ENCODE data around the gene STK32C. TPM values are rescaled to one million over a fixed set of nuclear protein-coding genes. Genes with fewer than 3 reads are reported as not detected.
"Not testable (repeated sequence)": the region's sequence is repeated elsewhere in the genome, so short reads cannot be mapped to it uniquely, and the experiment has no call there.

STK32C gene
- total RNA-seq, 1 donor from 2014 or later: 13.8 TPM

- CTCF ChIA-PET: no interaction called here
- ATAC-seq (ENCODE audit: low read depth): peak; percentile 31
Observed at GRCh38 chr10:132163278-132163765, 144.4 kb downstream of the STK32C start.

GRCh38 chr10:132162590-132163277 lies 145.0 kb downstream of the STK32C start:
- DNase-seq (no peak), ATAC-seq (ENCODE audit: low read depth) (no peak)
- no peak for TF ChIP-seq CTCF (IDR thresholded peaks at IDR 0.05)
- Mint-ChIP-seq H3K4me1 (peaks cover 8% of the 10 kb centered on the region), H3K27ac (no peak overlapping the region), H3K9me3 (no peaks in the 10 kb centered on the region), H3K27me3 (peaks cover 7% of the 10 kb centered on the region), H3K36me3 (ENCODE audit: low read depth) (no peaks in the 10 kb centered on the region), H3K4me3 (no peak overlapping the region)
- intact Hi-C loops (cut with micrococcal nuclease): no loop called here
- CTCF ChIA-PET: no interaction called here
- POLR2A ChIA-PET: no interaction called here

More at GRCh38 chr10:132163278-132163765, 144.4 kb downstream of the STK32C start:
- Mint-ChIP-seq H3K4me3 (no peak overlapping the region), H3K36me3 (ENCODE audit: low read depth) (no peaks in the 10 kb centered on the region), H3K27ac (no peak overlapping the region), H3K4me1 (peaks cover 8% of the 10 kb centered on the region), H3K27me3 (peaks cover 7% of the 10 kb centered on the region), H3K9me3 (no peaks in the 10 kb centered on the region)
- intact Hi-C loops (cut with micrococcal nuclease): no loop called here
- no peak for DNase-seq
- no peak for TF ChIP-seq CTCF (IDR thresholded peaks at IDR 0.05)
- POLR2A ChIA-PET: no interaction called here

GRCh38 chr10:132162021-132162531 lies 145.7 kb downstream of the STK32C start:
- no peak overlapping the region for H3K27ac Mint-ChIP-seq
- TF ChIP-seq CTCF (IDR thresholded peaks at IDR 0.05): no peak
- CTCF ChIA-PET: no interaction called here
- POLR2A ChIA-PET: no interaction called here
- intact Hi-C loops (cut with micrococcal nuclease): no loop called here
- peak overlapping the region; percentile 15 for H3K4me3 Mint-ChIP-seq
- ATAC-seq (ENCODE audit: low read depth) (no peak), DNase-seq (no peak)
- H3K27me3 Mint-ChIP-seq: peaks cover 7% of the 10 kb centered on the region
- H3K4me1 Mint-ChIP-seq: peaks cover 8% of the 10 kb centered on the region
- H3K36me3 Mint-ChIP-seq (ENCODE audit: low read depth): no peaks in the 10 kb centered on the region
- H3K9me3 Mint-ChIP-seq: no peaks in the 10 kb centered on the region

GRCh38 chr10:132160834-132161622 lies 146.7 kb downstream of the STK32C start:
- H3K27me3 Mint-ChIP-seq; CTCF ChIA-PET; H3K9me3 Mint-ChIP-seq; ATAC-seq (ENCODE audit: low read depth); H3K4me1 Mint-ChIP-seq; H3K36me3 Mint-ChIP-seq (ENCODE audit: low read depth); H3K4me3 Mint-ChIP-seq; intact Hi-C loops (cut with micrococcal nuclease); DNase-seq; POLR2A ChIA-PET; H3K27ac Mint-ChIP-seq: not testable (repeated sequence)

GRCh38 chr10:132160231-132160630 lies 147.5 kb downstream of the STK32C start:
- ATAC-seq (ENCODE audit: low read depth); POLR2A ChIA-PET; H3K27me3 Mint-ChIP-seq; H3K36me3 Mint-ChIP-seq (ENCODE audit: low read depth); H3K4me3 Mint-ChIP-seq; H3K27ac Mint-ChIP-seq; intact Hi-C loops (cut with micrococcal nuclease); DNase-seq; CTCF ChIA-PET; H3K4me1 Mint-ChIP-seq; H3K9me3 Mint-ChIP-seq: not testable (repeated sequence)

GRCh38 chr10:132159302-132160230 lies 148.2 kb downstream of the STK32C start:
- DNase-seq; CTCF ChIA-PET; H3K36me3 Mint-ChIP-seq (ENCODE audit: low read depth); intact Hi-C loops (cut with micrococcal nuclease); H3K9me3 Mint-ChIP-seq; POLR2A ChIA-PET; H3K27ac Mint-ChIP-seq; H3K4me1 Mint-ChIP-seq; ATAC-seq (ENCODE audit: low read depth); H3K27me3 Mint-ChIP-seq; H3K4me3 Mint-ChIP-seq: not testable (repeated sequence)
